Tibial artery (tissue), 4 donors: Measurements from ENCODE around the gene ADCY1.

ENCODE experiments used
- DNase-seq, 2 donors: peaks; one replicate each; pipeline ENCODE4 v3.0.0-alpha.2; 2019
- H3K27ac ChIP-seq, 2 donors: fragments of 200-600 bp; sonication (generic) in 1 of 2; 1 replicate in 1 of 2; 2 replicates in 1 of 2; pipeline ENCODE4 v1.5.1; 2018 to 2019; ENCODE audit warnings: mild to moderate bottlenecking in 1 of 2
- H3K27me3 ChIP-seq, 2 donors: fragments of 200-600 bp; sonication (generic) in 1 of 2; one replicate each; pipeline versions ENCODE4 v1.5.1 to v1.6.0; 2016 to 2019
- H3K36me3 ChIP-seq, 3 donors: fragments of 200-600 bp; sonication (generic) in 2 of 3; one replicate each; pipeline ENCODE4 v1.5.1; 2016 to 2019; ENCODE audit warnings: mild to moderate bottlenecking in 2 of 3
- H3K4me1 ChIP-seq, 4 donors: fragments of 200-600 bp; sonication (generic) in 2 of 4; 1 replicate in 3 of 4; 2 replicates in 1 of 4; pipeline ENCODE4 v1.5.1; 2016 to 2019
- H3K4me3 ChIP-seq, 2 donors: fragments of 200-600 bp; sonication (generic) in 1 of 2; 1 replicate in 1 of 2; 2 replicates in 1 of 2; pipeline ENCODE4 v1.5.1; 2018 to 2019; ENCODE audit warnings: mild to moderate bottlenecking in 2 of 2
- H3K9me3 ChIP-seq, 3 donors: fragments of 200-600 bp; sonication (generic) in 1 of 3; one replicate each; pipeline ENCODE4 v1.5.1; 2016 to 2019
- intact Hi-C: fragments of 100-400 bp; cut with DNase I; formaldehyde crosslinking; loops from one replicate; pipeline ENCODE4 v1.15.0; 2023; ENCODE audit warnings: low total_unique reads
- TF ChIP-seq, protein P1 (sequence below), 2 experiments: fragments of 200-600 bp in 1 of 2; fragments of 450-650 bp in 1 of 2; IDR thresholded peaks; one replicate each; pipeline ENCODE4 v1.5.1; 2017 to 2019; ENCODE audit warnings: antibody characterized with exemption in 2 of 2, mild to moderate bottlenecking in 1 of 2, moderate library complexity in 1 of 2

The ADCY1 gene

DNA sequence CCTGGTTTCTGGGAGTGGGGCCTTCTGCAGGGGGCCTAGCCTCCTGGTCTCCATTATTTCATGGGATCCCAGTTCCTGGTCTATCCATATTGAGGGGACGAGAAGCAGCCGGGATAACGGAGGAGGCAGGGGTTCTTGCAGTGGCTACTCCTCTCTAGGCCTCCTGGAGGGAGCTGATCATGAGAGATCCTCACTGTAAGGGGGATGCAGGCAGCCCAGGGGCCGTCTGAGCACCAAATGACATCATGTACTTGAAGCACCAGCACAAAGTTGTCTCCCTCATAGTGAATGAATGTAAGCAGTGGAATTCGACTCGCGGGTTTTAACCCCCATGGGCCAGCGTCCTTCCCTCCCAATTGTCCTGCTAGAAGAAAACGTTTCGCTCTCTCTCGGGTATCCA, 964 bp upstream of the ADCY1 start:
- intact Hi-C loops: no loop called here
- H3K27me3 ChIP-seq: peaks cover 0 to 44% of the 10 kb centered on the region in 2 donors
- H3K4me3 ChIP-seq: no peak overlapping the region
- DNase-seq: peak in 1 of 2 donors; percentile 47
- TF ChIP-seq, protein P1, sequence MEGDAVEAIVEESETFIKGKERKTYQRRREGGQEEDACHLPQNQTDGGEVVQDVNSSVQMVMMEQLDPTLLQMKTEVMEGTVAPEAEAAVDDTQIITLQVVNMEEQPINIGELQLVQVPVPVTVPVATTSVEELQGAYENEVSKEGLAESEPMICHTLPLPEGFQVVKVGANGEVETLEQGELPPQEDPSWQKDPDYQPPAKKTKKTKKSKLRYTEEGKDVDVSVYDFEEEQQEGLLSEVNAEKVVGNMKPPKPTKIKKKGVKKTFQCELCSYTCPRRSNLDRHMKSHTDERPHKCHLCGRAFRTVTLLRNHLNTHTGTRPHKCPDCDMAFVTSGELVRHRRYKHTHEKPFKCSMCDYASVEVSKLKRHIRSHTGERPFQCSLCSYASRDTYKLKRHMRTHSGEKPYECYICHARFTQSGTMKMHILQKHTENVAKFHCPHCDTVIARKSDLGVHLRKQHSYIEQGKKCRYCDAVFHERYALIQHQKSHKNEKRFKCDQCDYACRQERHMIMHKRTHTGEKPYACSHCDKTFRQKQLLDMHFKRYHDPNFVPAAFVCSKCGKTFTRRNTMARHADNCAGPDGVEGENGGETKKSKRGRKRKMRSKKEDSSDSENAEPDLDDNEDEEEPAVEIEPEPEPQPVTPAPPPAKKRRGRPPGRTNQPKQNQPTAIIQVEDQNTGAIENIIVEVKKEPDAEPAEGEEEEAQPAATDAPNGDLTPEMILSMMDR (IDR thresholded peaks at IDR 0.05): no peak
- no peaks in the 10 kb centered on the region for H3K9me3 ChIP-seq
- H3K27ac ChIP-seq: no peak overlapping the region
- no peaks in the 10 kb centered on the region for H3K36me3 ChIP-seq
- H3K4me1 ChIP-seq: peaks cover 0 to 16% (median 15%) of the 10 kb centered on the region in 4 donors

DNA sequence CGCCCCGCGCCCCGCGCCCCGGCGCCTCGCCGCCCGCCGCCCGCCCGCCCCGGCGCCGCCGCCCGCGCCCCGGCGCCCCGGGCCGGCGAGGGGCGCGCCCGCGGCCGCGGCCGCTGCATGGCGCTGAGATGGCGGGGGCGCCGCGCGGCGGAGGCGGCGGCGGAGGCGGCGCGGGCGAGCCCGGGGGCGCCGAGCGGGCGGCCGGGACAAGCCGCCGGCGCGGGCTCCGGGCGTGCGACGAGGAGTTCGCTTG, 174 bp downstream of the ADCY1 start:
- intact Hi-C loops: no loop called here
- no peak overlapping the region for H3K27ac ChIP-seq
- peak overlapping the region; percentile 42 to 60 for H3K4me3 ChIP-seq
- H3K27me3 ChIP-seq: peaks cover 0 to 56% of the 10 kb centered on the region in 2 donors
- no peaks in the 10 kb centered on the region for H3K36me3 ChIP-seq
- DNase-seq: no peak
- TF ChIP-seq, protein P1 (IDR thresholded peaks at IDR 0.05): no peak
- no peaks in the 10 kb centered on the region for H3K9me3 ChIP-seq
- peaks cover 0 to 16% (median 15%) of the 10 kb centered on the region in 4 donors for H3K4me1 ChIP-seq

DNA sequence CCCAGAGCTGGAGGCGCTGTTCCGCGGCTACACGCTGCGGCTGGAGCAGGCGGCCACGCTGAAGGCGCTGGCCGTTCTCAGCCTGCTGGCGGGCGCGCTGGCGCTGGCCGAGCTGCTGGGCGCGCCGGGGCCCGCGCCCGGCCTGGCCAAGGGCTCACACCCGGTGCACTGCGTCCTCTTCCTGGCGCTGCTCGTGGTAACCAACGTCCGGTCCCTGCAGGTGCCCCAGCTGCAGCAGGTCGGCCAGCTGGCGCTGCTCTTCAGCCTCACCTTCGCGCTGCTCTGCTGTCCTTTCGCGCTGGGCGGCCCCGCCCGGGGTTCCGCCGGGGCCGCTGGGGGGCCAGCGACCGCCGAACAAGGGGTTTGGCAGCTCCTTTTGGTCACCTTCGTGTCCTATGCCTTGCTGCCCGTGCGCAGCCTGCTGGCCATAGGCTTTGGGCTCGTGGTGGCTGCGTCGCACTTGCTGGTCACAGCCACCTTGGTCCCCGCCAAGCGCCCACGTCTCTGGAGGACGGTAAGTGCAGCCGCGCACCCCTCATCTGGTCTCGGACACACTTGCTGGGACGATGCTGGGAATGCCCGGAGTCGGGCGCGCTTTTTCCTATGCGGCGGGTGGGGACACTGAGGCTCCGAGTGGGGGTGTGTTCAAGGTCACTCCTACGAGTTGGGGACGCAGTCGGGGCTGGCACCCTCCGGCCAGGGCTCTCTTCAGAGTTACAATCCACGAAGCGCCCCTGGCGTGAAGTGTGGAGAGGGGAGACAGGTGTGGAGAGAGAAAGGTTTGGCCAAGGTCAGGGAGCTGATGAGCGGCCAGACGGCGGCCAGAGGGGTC, 717 bp downstream of the ADCY1 start:
- Histone ChIP-seq H3K4me1 (peaks cover 0 to 16% (median 15%) of the 10 kb centered on the region in 4 donors), H3K27me3 (peaks cover 0 to 60% of the 10 kb centered on the region in 2 donors), H3K27ac (no peak overlapping the region), H3K4me3 (peak overlapping the region; percentile 42 to 60), H3K36me3 (no peaks in the 10 kb centered on the region), H3K9me3 (no peaks in the 10 kb centered on the region)
- intact Hi-C loops: no loop called here
- TF ChIP-seq, protein P1 (IDR thresholded peaks at IDR 0.05): no peak
- peak in 1 of 2 donors; percentile 56 for DNase-seq

DNA sequence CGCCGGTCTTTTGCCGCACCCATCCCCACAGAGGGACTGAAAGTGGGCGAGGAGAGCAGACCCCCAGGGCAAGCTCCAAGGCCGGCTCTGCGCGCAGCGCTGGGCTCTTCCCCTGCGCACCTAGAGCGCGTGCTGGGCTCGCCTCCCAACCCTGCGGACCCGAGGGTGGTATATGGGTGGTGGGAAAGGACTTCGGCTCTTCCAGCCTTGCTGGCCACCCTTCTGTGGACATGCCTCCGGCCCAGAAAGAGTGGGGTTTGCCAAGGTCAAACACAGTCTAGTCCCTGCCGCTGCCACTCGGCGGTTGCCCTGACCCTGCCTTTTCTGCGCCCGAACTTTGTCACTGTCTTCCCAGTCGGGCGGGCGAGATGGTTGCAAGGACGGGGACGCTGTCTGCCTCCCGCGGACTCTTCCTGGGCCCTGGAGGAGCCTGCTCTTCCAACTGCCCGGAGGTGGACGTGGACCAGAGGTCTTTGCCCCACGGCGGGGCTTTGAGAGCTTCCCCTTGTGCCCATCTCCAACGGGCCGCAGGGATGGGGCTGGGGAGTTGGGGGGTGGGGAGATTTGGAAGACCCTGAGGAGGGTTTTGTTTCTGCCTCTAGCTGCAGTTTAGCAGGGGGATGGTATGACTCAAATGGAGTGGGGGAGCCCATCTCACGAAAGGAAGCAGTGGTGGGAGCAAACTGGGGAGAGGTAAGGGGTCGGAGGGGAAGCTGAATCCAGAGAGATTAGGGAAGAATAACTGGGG, 1.5 kb downstream of the ADCY1 start:
- DNase-seq: peak in 1 of 2 donors; percentile 46
- Histone ChIP-seq H3K27ac (no peak overlapping the region), H3K4me3 (peak overlapping the region; percentile 42 to 60), H3K4me1 (peaks cover 0 to 16% (median 15%) of the 10 kb centered on the region in 4 donors), H3K9me3 (no peaks in the 10 kb centered on the region), H3K36me3 (no peaks in the 10 kb centered on the region), H3K27me3 (peaks cover 0 to 68% of the 10 kb centered on the region in 2 donors)
- intact Hi-C loops: no loop called here
- TF ChIP-seq, protein P1 (IDR thresholded peaks at IDR 0.05): no peak

DNA sequence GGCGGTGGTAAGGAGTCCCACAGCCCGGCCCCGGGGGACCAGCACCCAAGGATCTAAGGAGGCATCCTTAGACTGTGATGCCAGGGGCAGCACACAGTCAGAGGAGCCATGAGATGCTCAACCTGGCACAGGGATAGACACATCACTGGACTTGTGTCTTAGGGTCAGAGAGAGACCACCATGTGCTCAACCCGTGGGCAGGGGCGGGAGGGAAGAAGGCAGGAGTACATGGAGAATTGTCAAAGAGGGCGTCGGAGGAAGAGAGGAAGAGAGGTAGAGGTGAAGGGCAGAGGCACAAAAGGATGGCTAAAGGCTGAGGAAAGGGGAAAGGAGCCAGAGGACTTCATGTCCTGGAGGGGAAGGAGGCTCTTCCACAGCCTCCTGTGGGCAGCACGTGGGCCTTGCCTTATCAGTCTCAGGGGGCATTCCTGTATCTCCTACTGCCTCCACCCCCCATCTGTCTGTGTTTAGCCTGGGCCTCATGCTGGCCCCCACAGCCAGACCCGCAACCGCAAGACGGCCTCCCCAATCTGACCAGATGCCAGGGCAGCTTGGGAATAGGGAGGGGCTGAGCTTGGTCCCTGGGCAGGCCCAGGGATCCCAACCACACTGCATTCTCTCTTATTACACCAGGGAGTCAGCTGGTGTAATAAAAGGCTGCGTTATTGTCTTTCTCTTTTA, 2.2 kb downstream of the ADCY1 start:
- H3K27ac ChIP-seq: no peak overlapping the region
- H3K9me3 ChIP-seq: no peaks in the 10 kb centered on the region
- intact Hi-C loops: no loop called here
- peaks cover 0 to 69% of the 10 kb centered on the region in 2 donors for H3K27me3 ChIP-seq
- H3K4me3 ChIP-seq: no peak overlapping the region
- H3K4me1 ChIP-seq: peaks cover 0 to 16% (median 15%) of the 10 kb centered on the region in 4 donors
- DNase-seq: peak in 1 of 2 donors; percentile 57
- TF ChIP-seq, protein P1 (IDR thresholded peaks at IDR 0.05): no peak
- no peaks in the 10 kb centered on the region for H3K36me3 ChIP-seq
